ENCODE results near the gene TFPI.
"Not testable (repeated sequence)": the region's sequence is repeated elsewhere in the genome, so short reads cannot be mapped to it uniquely, and the experiment has no call there.

Gene TFPI

DNA sequence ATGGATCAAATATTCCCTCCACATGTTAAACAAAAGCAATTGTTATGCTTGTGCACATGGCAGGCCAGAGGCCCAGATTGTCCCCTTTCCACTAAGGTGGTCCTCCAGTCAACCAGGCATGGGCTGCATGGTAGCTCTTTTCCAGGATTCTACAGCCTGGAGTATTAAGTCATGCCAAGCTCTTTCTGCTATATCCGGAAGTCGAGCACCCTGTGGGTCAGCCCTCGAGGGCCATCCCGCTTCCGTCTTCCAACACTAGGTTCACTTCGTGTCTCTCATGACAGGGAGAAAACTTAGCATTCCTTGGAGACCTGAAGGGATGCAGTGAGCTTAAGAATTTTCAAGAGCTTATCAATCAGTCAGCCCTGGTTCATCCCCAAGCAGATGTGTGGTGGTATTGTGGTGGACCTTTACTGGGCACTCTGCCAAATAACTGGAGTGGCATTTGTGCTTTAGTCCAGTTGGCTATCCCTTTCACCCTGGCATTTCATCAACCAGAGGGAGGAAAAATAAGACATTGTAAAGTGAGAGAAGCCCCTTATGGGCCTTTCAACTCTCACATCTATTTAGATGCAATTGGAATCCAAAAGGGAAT, 39.9 kb downstream of the TFPI start:
- not testable (repeated sequence) for H3K36me3 ChIP-seq (ENCODE audit: control insufficient read depth, insufficient read depth, low read length); H3K27ac ChIP-seq (ENCODE audit: low read length); H3K9me3 ChIP-seq (ENCODE audit: control insufficient read depth, insufficient read depth, low read length); H3K27me3 ChIP-seq (ENCODE audit: control insufficient read depth, insufficient read depth, low read length); H3K4me1 ChIP-seq (ENCODE audit: control insufficient read depth, insufficient read depth, low read length); H3K4me3 ChIP-seq (ENCODE audit: low read length); DNase-seq (ENCODE audit: low read depth, low spot score)
- no CpG with 5 or more reads among the region's 6 CpGs for WGBS (ENCODE audit: insufficient coverage, insufficient read length)

DNA sequence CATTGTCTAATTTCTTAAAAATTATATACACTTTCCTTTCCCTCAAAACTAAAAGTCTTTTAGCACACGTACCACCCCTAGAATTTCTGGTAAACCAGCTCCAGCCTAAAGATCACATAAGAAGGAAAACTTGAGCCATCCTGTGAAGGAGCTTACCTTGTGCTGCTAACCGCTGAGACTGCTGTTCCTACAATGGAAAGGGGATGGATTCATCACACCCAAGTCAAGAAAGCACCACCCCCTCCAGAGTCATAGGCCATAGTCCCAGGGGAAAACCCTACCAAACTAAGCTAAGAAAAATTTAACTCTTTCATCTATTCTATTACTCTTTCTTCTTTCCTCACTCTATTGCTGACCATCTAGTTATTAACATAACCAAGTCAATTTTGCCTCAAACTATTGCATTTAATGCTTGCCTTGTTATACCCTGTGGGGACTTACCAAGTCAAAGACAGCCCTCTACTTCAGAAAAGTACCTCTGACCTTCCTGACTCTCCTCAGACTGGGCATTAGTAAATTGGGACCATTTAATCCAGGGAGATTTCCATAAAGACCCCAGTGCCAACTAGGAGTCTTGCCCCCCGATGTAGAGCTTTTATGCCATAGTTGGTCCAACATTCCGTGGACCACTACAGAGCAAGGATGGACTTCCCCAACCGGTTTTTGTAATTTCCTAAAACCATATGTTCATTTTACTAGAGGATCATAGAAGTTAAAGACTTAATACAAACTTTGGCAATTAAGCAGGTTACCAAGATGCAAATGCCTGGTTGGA, 40.6 kb downstream of the TFPI start:
- not testable (repeated sequence) for H3K9me3 ChIP-seq (ENCODE audit: control insufficient read depth, insufficient read depth, low read length); DNase-seq (ENCODE audit: low read depth, low spot score); H3K4me1 ChIP-seq (ENCODE audit: control insufficient read depth, insufficient read depth, low read length); H3K4me3 ChIP-seq (ENCODE audit: low read length); H3K27me3 ChIP-seq (ENCODE audit: control insufficient read depth, insufficient read depth, low read length); H3K36me3 ChIP-seq (ENCODE audit: control insufficient read depth, insufficient read depth, low read length); H3K27ac ChIP-seq (ENCODE audit: low read length)
- no CpG with 5 or more reads among the region's 5 CpGs for WGBS (ENCODE audit: insufficient coverage, insufficient read length)

DNA sequence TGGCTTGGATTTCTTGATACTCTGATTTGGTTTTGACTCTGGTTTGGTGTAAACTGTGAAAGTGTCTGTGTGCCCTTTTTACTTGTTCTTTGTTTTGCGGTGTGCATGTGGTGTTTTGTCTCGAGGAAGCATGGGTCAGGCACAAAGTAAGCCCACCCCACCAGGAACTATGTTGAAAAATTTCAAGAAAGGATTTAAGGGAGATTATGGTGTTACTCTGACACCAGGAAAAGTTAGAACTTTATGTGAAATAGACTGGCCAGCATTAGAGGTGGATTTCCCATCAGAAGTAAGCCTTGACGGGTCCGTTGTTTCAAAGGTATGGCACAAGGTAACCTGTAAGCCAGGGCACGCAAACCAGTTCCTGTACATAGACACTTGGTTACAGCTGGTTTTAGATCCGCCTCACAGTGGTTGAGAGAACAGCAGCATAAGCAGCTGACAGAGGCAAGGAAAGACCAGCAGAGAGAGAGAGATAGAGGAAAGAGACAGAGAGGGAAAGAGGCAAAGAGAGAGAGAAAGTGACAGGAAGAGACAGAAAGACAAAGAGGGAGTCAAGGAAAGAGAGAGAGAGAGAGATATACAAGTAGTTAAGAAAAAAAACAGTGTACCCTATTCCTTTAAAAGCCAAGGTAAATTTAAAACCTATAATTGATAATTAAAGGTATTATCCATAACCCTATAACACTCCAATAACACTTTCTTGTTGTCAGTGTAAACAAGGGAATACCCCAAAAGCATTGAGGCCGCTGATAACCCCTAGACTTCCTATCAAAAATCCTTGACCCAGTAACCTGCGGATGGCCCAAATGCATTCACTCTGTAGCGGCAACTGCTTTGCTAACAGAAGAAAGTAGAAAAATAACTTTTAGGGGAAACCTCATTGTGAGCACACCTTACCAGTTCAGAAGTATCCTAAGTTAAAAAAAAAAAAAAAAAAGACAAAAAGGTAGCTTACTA, 42.6 kb downstream of the TFPI start:
- Histone ChIP-seq H3K9me3 (ENCODE audit: control insufficient read depth, insufficient read depth, low read length) (no peaks in the 10 kb centered on the region), H3K27ac (ENCODE audit: low read length) (no peak overlapping the region), H3K36me3 (ENCODE audit: control insufficient read depth, insufficient read depth, low read length) (no peaks in the 10 kb centered on the region), H3K27me3 (ENCODE audit: control insufficient read depth, insufficient read depth, low read length) (no peaks in the 10 kb centered on the region), H3K4me1 (ENCODE audit: control insufficient read depth, insufficient read depth, low read length) (no peaks in the 10 kb centered on the region; the same call in 1 of the 2 replicates), H3K4me3 (ENCODE audit: low read length) (no peak overlapping the region)
- WGBS (ENCODE audit: insufficient coverage, insufficient read length): no CpG with 5 or more reads among the region's 9 CpGs
- DNase-seq (ENCODE audit: low read depth, low spot score): no peak

DNA sequence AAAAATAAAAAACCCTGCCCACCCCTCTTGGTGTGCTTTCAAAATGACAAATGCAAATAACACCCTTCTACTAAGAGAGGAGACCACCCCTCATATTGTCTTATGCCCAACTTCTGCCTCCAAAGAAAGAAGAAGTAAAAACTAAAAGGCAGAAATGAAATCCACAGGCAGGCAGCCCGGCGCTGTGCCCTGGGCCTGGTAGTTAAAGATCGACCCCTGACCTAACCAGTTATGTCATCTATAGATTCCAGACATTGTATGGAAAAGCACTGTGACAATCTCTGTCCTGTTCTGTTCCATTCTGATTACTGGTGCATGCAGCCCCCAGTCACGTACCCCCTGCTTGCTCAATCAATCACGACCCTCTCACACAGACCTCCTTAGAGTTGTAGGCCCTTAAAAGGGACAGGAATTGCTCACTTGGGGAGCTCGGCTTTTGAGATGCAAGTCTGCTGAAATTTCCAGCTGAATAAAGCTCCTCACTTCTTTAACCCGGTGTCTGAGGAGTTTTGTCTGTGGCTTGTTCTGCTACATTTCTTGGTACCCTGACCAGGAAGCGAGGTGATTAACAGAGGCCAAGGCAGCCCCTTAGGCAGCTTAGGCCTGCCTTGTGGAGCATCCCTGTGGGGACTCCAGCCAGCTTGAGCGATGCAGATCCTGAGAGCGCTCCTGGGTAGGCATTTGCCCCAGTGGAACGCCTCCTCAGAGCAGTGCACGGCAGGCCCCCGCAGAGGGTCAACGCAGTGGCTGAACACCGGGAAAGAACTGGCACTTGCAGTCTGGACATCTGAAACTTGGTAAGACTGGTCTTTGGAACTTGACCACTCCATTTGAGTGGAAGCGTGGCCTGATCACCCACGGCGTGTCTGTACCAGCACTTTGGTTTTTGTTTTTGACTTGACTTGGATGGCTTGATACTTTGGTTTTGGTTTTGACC, 43.5 kb downstream of the TFPI start:
- not testable (repeated sequence) for H3K27me3 ChIP-seq (ENCODE audit: control insufficient read depth, insufficient read depth, low read length); DNase-seq (ENCODE audit: low read depth, low spot score); H3K27ac ChIP-seq (ENCODE audit: low read length); H3K9me3 ChIP-seq (ENCODE audit: control insufficient read depth, insufficient read depth, low read length); H3K36me3 ChIP-seq (ENCODE audit: control insufficient read depth, insufficient read depth, low read length); H3K4me1 ChIP-seq (ENCODE audit: control insufficient read depth, insufficient read depth, low read length); H3K4me3 ChIP-seq (ENCODE audit: low read length)
- WGBS (ENCODE audit: insufficient coverage, insufficient read length): no CpG with 5 or more reads among the region's 18 CpGs

DNA sequence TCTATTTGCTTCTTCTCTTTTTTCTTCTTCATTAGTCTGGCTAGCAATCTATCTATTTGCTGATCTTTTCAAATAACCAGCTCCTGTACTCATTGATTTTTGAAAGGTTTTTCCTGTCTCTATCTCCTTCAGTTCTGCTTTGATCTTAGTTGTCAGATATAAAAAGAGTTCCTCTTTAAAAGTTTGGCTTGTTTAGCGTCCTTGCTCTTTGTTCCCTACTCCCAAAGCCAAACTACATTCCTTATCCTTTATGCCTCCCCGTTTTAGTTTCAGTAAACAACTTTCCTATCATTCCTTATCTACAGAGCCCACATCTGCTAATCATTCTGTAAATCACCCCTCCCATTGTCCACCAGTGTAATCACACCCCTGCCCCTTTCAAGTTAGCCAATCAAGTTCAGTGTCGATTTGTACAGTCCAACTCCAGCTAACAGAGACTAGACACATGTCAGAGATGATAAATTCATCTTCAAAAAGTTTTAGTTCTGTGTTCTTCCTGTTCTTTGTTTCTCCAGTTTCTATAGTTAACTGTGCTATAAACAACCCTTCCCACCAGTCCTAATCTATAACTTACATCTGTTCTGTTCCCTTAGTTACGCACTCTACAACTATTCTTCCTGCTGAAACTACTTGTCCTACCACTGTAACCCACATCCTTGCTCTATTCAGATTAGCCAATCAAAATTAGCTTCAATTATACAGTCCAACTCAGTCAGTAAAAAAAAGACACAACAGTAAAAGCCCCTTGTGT, 44.4 kb downstream of the TFPI start:
- no CpG with 5 or more reads among the region's 4 CpGs for WGBS (ENCODE audit: insufficient coverage, insufficient read length)
- DNase-seq (ENCODE audit: low read depth, low spot score): no peak
- Histone ChIP-seq H3K4me1 (ENCODE audit: control insufficient read depth, insufficient read depth, low read length) (no peaks in the 10 kb centered on the region; the same call in 1 of the 2 replicates), H3K27me3 (ENCODE audit: control insufficient read depth, insufficient read depth, low read length) (no peaks in the 10 kb centered on the region), H3K27ac (ENCODE audit: low read length) (no peak overlapping the region), H3K36me3 (ENCODE audit: control insufficient read depth, insufficient read depth, low read length) (no peaks in the 10 kb centered on the region), H3K9me3 (ENCODE audit: control insufficient read depth, insufficient read depth, low read length) (no peaks in the 10 kb centered on the region), H3K4me3 (ENCODE audit: low read length) (no peak overlapping the region)

DNA sequence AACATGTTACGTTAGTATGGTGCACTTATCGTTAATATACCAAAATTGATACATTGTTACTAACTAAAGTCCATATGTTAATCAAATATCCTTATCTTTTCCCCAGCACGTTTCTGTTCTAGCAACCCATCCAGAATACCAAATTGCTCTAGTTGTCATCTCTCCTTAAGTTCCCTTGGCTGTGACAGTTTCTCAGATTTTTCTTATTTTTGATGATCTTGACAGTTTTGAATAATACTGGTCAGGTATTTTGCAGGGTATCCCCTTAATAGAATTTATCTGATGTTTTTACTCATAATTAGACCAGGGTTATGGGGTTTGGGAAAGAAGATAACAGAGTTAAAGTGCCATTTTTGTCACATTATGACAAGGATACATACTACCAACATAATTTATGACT, 47.8 kb downstream of the TFPI start:
- WGBS (ENCODE audit: insufficient coverage, insufficient read length): no CpG with 5 or more reads among the region's 3 CpGs
- H3K4me1 ChIP-seq (ENCODE audit: control insufficient read depth, insufficient read depth, low read length): no peaks in the 10 kb centered on the region; the same call in 1 of the 2 replicates

DNA sequence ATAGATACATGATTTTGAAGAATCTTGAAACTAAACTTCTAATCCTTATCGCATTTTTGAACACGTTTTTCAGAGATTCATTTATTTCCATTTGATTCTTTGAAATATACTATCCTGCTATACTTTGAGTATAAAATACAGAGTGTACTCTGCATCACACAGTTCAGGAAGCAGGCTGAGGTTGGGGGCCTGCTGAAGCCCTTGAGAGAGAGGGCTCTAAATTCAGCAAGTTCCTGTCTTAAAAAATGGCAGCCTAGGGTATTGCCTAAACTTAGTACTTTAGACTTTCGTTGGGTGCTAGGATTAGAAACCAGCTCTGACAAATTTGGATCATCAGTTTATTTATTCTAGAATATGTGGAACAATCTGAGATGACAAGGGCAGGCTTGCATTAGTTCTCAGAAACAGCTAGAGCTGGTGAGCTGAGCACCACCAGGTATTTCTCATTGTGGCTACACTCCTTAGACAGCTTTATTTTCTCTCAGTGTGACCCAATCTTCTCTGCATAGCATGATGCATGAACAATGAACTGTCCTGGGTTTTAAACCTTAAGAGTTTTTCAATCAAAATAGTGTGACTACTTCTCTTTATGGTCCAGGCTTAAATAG, 49.1 kb downstream of the TFPI start:
- no CpG with 5 or more reads among the region's 3 CpGs for WGBS (ENCODE audit: insufficient coverage, insufficient read length)
- Histone ChIP-seq H3K9me3 (ENCODE audit: control insufficient read depth, insufficient read depth, low read length) (no peaks in the 10 kb centered on the region), H3K36me3 (ENCODE audit: control insufficient read depth, insufficient read depth, low read length) (no peaks in the 10 kb centered on the region), H3K27me3 (ENCODE audit: control insufficient read depth, insufficient read depth, low read length) (no peaks in the 10 kb centered on the region), H3K27ac (ENCODE audit: low read length) (no peak overlapping the region), H3K4me1 (ENCODE audit: control insufficient read depth, insufficient read depth, low read length) (no peaks in the 10 kb centered on the region; the same call in 1 of the 2 replicates), H3K4me3 (ENCODE audit: low read length) (no peak overlapping the region)
- no peak for DNase-seq (ENCODE audit: low read depth, low spot score)

More for the DNA sequence above, 47.8 kb downstream of the TFPI start:
- H3K4me3 ChIP-seq (ENCODE audit: low read length): no peak overlapping the region
- no peaks in the 10 kb centered on the region for H3K27me3 ChIP-seq (ENCODE audit: control insufficient read depth, insufficient read depth, low read length)
- no peaks in the 10 kb centered on the region for H3K9me3 ChIP-seq (ENCODE audit: control insufficient read depth, insufficient read depth, low read length)
- DNase-seq (ENCODE audit: low read depth, low spot score): no peak
- no peaks in the 10 kb centered on the region for H3K36me3 ChIP-seq (ENCODE audit: control insufficient read depth, insufficient read depth, low read length)
- H3K27ac ChIP-seq (ENCODE audit: low read length): no peak overlapping the region

DNA sequence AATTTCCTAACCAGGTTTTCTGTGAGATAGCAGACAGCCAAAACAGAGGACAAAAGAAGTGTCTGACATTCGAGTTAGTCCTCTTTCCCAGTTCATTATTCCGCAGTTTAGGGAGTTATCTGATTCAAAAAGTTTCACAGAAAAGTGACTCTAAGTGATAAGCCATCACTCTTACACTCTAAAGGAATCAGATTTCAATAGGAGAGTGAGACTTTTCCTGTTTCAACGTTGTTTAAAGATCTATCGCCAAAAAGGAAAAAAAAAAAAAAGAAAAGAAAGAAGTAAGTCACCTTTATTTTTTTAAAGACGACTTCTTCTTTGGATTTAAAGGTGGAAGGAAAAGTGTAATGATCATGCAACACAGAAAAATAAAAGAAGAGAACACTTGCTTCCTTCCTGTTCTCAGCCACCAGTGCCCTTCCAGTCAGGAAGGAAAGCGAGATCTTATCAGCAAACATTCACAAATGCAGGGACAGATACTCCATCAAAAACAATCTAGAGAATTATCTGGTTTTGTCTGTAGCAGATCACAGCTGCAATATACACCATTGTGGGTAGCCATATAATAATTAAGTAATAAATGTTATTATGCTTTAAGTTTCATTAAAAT, 49.8 kb downstream of the TFPI start:
- Histone ChIP-seq H3K4me3 (ENCODE audit: low read length) (no peak overlapping the region), H3K27me3 (ENCODE audit: control insufficient read depth, insufficient read depth, low read length) (no peaks in the 10 kb centered on the region), H3K4me1 (ENCODE audit: control insufficient read depth, insufficient read depth, low read length) (no peaks in the 10 kb centered on the region; the same call in 1 of the 2 replicates), H3K9me3 (ENCODE audit: control insufficient read depth, insufficient read depth, low read length) (no peaks in the 10 kb centered on the region), H3K27ac (ENCODE audit: low read length) (no peak overlapping the region), H3K36me3 (ENCODE audit: control insufficient read depth, insufficient read depth, low read length) (no peaks in the 10 kb centered on the region)
- DNase-seq (ENCODE audit: low read depth, low spot score): no peak
- WGBS (ENCODE audit: insufficient coverage, insufficient read length): no CpG with 5 or more reads among the region's 6 CpGs

DNA sequence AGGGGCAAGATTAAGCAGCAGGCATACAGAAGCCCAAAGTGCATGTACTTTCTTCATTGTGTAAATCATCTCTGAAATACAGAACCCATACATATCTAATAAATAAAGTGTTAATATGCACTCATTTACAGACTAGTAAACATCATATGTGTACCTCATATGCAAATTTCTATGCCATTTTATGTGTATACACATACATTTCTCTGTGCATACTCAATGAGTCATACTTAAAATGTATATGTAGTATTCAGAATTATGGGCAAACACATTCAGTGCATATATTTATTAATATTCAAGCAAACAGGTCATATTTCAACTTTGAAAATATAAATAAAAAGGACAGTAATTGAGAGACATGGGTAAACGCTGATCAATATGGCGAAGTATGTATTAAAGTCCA, 50.5 kb downstream of the TFPI start:
- no CpG with 5 or more reads among the region's 2 CpGs for whole genome bisulfite sequencing (ENCODE audit: insufficient coverage, insufficient read length)
- Histone ChIP-seq H3K27ac (ENCODE audit: low read length) (no peak overlapping the region), H3K9me3 (ENCODE audit: control insufficient read depth, insufficient read depth, low read length) (no peaks in the 10 kb centered on the region), H3K27me3 (ENCODE audit: control insufficient read depth, insufficient read depth, low read length) (no peaks in the 10 kb centered on the region), H3K4me1 (ENCODE audit: control insufficient read depth, insufficient read depth, low read length) (no peaks in the 10 kb centered on the region; the same call in 1 of the 2 replicates), H3K36me3 (ENCODE audit: control insufficient read depth, insufficient read depth, low read length) (no peaks in the 10 kb centered on the region), H3K4me3 (ENCODE audit: low read length) (no peak overlapping the region)
- DNase-seq (ENCODE audit: low read depth, low spot score): no peak

Data from iPS DF 6.9 (cell line).